Renal cortex interstitium (tissue), 11 donors: ENCODE data around the gene COMP. TPM values are rescaled to one million over a fixed set of nuclear protein-coding genes. Genes with fewer than 3 reads are reported as not detected.

Source experiments
- DNase-seq, 11 donors: peaks; one replicate each; pipeline ENCODE4 v3.0.0-alpha.2; 2013; ENCODE audit warnings: low read depth in 9 of 11, low spot score in 4 of 11; ENCODE audit errors: extremely low read depth in 1 of 11
- polyA plus RNA-seq, 3 donors: library from polyadenylated mRNA; unstranded; fragments of 120-200 nt; gene quantifications; one replicate each; pipeline ENCODE4 v1.2.1, GENCODE V29; 2013; ENCODE audit not compliant: insufficient read length in 3 of 3

COMP gene
- polyA plus RNA-seq, 3 donors, result 0.13 to 0.76 (median 0.14) TPM

- no peak for DNase-seq
These were observed 16.2 kb downstream of the COMP start for GRCh38 chr19:18774782-18775444.

- no peak for DNase-seq
These were observed 17.0 kb downstream of the COMP start for GRCh38 chr19:18774107-18774506.

GRCh38 chr19:18773682-18774081 lies 17.4 kb downstream of the COMP start:
- DNase-seq, result no peak

DNA sequence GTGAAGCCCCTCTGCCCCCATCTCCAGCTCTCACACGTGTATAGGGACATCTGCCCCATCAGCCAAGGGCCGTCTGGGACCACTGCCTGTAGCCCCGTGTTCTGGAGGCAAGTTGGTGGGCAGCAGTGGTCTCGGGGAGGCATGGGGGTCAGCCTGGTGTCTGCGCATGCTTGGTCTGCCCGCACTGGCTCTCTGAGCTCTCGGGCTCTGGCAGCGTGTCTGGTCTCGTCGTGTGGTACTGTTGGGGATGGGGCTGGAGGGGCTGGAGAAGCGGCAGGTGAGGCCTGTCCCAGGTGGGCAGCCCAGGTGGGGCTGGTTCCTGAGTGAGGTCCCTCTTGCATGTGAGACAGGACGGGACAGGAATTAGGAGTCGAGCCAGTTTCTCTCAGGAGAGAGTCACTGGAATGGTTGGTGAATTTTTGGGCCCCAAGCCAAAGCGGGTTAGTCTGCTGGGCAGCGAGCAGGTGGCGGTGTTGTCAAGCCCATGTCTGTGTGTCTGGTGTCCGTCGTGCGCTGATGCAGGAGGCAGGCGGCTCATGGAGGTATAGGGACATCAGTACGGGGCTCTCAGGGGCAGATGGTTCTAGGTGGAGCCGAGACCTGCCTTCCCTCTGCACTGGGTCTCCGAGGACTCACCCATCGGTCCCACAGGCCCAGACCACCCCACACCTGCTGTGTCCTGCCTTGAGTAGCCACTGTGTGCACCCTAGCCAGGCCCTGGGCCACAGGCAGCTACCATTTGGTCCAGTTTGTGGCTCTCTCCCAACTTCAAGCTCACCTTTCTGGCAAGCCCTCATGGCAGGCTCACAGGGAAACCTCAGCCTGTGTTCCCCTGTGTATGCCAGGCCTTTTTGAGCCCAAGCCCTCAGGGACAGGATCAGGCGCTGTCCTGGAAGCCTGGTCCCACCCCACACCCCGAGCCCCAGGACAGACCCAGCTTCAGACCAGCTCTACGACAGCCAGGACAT lies 18.2 kb downstream of the COMP start:
- no peak for DNase-seq

- no peak for DNase-seq
These were observed 19.5 kb downstream of the COMP start for GRCh38 chr19:18771328-18772242.

GRCh38 chr19:18770663-18771327 lies 20.3 kb downstream of the COMP start:
- DNase-seq, result no peak

GRCh38 chr19:18769989-18770528 lies 21.0 kb downstream of the COMP start:
- DNase-seq, result no peak

GRCh38 chr19:18768997-18769891 lies 21.9 kb downstream of the COMP start:
- no peak for DNase-seq

DNA sequence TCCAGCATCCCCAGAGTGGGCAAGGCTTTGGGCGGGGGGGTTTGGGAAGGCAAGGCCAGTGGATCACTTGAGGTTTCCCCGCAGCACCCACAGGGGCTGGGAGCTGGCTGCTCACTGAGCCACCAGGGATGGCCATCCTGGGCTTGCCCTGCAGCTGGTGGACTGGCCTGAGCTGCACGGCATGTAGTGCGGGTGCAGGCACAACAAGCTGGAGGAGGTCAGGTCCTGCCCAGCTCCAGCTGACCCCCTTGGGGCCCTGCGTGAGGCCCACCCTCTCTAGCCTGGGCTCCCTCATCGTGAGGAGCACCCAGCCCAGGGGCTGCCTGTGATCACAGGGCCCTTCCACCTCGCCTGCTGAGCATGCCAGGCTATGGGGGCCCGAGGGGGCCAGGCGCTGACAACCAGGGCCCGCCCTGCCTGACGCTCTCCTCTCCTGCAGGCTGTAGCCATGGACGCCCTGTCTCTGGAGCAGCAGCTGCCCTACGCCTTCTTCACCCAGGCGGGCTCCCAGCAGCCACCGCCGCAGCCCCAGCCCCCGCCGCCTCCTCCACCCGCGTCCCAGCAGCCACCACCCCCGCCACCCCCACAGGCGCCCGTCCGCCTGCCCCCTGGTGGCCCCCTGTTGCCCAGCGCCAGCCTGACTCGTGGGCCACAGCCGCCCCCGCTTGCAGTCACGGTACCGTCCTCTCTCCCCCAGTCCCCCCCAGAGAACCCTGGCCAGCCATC lies 22.9 kb downstream of the COMP start:
- DNase-seq, result no peak

DNA sequence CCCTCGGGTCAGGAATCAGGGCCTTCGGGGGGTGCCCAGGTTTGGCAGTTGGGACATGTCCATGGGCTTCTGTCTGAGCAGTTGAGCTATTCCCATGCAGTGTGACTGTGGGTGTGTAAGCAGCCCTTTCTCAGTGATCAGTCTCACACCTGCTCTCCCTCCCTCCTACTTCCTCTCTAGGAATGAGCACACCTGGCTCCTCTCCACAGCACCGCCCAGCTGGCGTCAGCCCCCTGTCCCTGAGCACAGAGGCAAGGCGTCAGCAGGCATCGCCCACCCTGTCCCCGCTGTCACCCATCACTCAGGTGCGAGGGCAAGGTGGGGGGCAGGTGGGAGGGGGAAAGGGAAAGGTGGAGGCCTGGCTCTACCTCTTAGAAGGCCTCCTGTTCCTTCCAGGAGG lies 25.9 kb downstream of the COMP start:
- no peak for DNase-seq

GRCh38 chr19:18764591-18765051 lies 26.5 kb downstream of the COMP start:
- no peak for DNase-seq

DNA sequence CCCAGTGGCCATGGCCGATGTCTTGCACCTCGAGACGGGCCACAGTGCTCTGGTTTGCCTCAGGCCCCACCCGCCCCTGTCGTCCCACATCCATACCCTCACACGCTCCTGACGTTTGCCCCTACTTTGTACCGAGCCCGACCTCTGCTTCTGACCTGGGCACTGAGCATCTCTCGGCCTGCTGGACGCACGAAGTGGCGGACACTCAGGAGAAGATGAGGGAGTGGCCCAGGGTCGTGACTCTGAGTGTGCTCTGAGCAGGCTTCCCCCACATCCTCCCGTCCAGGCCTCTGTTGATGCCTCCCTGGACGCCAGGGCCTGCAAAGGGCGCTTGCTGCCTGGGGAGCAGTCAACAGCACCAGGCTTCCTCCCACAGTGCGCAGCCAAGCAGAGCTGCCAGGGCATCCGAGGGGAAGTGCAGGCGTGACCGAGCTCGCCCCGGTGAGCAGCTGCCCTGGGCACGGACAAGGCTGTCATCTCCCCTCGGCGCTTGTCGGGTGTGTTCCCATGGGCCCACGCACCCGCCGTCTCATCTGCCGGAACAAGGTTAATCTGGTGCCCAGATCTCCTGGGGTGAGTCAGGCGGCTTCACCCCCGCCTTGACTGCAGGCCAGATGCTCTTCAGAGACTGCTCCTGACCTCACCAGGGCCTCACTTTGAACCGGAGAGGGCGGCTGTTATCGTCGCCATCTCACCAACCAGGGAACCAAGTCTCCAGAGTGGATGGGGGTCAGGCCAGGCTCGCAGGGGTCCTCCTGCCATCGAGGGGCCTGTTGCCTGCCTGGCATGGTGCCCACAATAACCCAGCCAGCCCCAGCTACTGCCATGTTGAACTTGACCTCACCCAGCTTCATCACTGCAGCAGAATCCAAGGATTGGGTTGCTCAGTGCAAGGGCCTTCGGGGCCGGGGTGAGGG lies 27.2 kb downstream of the COMP start:
- DNase-seq, result no peak

DNA sequence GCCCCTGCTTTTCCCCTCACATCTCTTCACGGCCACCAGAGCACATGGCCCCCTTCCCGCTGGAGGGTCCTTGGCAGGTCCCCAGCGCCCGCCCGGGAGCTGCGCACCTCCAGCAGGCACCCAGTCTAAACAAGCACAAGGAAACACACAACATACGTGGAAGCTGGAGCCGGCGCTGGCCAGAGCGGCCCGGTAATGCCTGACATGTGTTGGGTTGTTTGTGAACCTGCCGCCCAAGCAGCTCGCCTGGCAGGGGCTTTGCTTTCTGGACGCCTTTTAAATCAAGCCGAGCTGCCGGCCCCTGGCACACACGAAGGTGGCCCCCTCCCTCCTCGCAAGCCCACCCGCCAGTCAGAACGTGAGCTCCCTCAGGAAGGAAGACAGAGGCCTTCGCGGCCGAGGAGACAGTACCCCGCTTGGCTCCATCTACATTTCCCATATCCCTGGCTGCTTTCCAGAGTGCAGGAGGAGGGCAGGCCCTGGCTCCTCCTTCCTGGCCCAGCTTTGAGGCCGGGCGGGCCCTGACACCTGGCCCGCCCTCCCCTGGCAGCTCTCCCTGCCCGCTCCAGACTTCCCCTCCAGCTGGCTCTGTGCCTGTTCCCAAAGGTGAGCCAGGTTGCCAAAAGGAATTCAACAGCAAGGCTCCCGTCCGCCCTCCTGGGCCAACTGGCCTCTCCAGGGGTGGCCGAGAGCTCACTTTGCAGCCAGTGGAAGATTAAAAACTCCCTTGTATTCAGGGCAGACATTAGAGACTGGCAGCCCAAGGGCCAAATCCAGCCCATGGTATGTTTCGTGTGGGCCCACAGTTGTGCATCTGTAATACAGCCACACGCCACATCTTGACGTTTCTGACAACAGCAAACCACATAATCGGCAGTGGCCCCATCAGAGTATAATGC lies 28.7 kb downstream of the COMP start:
- peak in 3 of 11 donors; percentile 48 to 60 (median 54) for DNase-seq

- DNase-seq, result no peak
These were observed 29.5 kb downstream of the COMP start for GRCh38 chr19:18761531-18762110.
